Uterus (tissue), 4 donors: ENCODE measurements around the gene HOTAIR. TPM values are rescaled to one million over a fixed set of nuclear protein-coding genes. Genes with fewer than 3 reads are reported as not detected.

Experiments
- DNase-seq, 2 donors: peaks; one replicate each; pipeline ENCODE4 v3.0.0-alpha.2; 2019 to 2020
- H3K27ac ChIP-seq, 2 donors: fragments of 200-600 bp; sonication (generic); 1 replicate in 1 of 2; 2 replicates in 1 of 2; pipeline ENCODE4 v1.5.1; 2016 to 2018
- H3K27me3 ChIP-seq, 2 donors: fragments of 200-600 bp; sonication (generic); one replicate each; pipeline ENCODE4 v1.5.1; 2018 to 2019; ENCODE audit warnings: control low read depth in 1 of 2
- H3K36me3 ChIP-seq, 2 donors: fragments of 200-600 bp; sonication (generic); one replicate each; pipeline ENCODE4 v1.5.1; 2019; ENCODE audit warnings: control low read depth in 1 of 2
- H3K4me1 ChIP-seq, 2 donors: fragments of 200-600 bp; sonication (generic); one replicate each; pipeline ENCODE4 v1.5.1; 2018 to 2019; ENCODE audit warnings: control low read depth in 1 of 2
- H3K4me3 ChIP-seq, 2 donors: fragments of 200-600 bp; sonication (generic); 1 replicate in 1 of 2; 2 replicates in 1 of 2; pipeline ENCODE4 v1.5.1; 2018 to 2019; ENCODE audit warnings: mild to moderate bottlenecking in 1 of 2
- H3K9me3 ChIP-seq, 2 donors: fragments of 200-600 bp; sonication (generic); one replicate each; pipeline ENCODE4 v1.5.1; 2019; ENCODE audit warnings: control low read depth in 1 of 2
- CTCF ChIP-seq, 4 experiments: fragments of 200-600 bp in 2 of 4; fragments of 450-650 bp in 2 of 4; sonication (generic) in 2 of 4; IDR thresholded peaks; one replicate each; pipeline ENCODE4 v1.5.1; 2016 to 2019; ENCODE audit warnings: antibody characterized with exemption in 4 of 4, mild to moderate bottlenecking in 2 of 4, moderate library complexity in 1 of 4
- POLR2A ChIP-seq, 2 donors: fragments of 450-650 bp; IDR thresholded peaks; one replicate each; pipeline ENCODE4 v1.6.1; 2016; ENCODE audit warnings: antibody characterized with exemption in 2 of 2, mild to moderate bottlenecking in 1 of 2, moderate library complexity in 1 of 2
- intact Hi-C: fragments of 100-400 bp; cut with DNase I; formaldehyde crosslinking; loops from one replicate; pipeline ENCODE4 v1.15.1; 2023; ENCODE audit warnings: low total_unique reads
- total RNA-seq, 4 donors: library from RNA; depleted of rRNA in 3 of 4; stranded (reverse); fragments of >200 nt in 3 of 4; gene quantifications; one replicate each; pipeline versions ENCODE4 v1.1.0 to v1.2.4, GENCODE V29; 2014 to 2023
- donor health status: DM: yes; HTN: yes; CAD: no.

The HOTAIR gene
- total RNA-seq, 4 donors from 2014 or later: 1.2 to 4.1 (median 2.1) TPM; not detected in 1

- H3K4me3 ChIP-seq: peak overlapping the region in 1 of 2 donors; percentile 14
- TF ChIP-seq POLR2A (IDR thresholded peaks at IDR 0.05) (no peak), CTCF (IDR thresholded peaks at IDR 0.05) (peak; percentile 91 to 96 (median 94))
- H3K27ac ChIP-seq: no peak overlapping the region
- peak; percentile 87 to 92 for DNase-seq
- peaks cover 9 to 33% of the 10 kb centered on the region in 2 donors for H3K27me3 ChIP-seq
- intact Hi-C loops: loop anchor here (5.0 kb wide), 1 partner anchor 186 kb away; no protein-coding TSS in a partner anchor
- H3K36me3 ChIP-seq: no peaks in the 10 kb centered on the region
- no peaks in the 10 kb centered on the region for H3K9me3 ChIP-seq
- H3K4me1 ChIP-seq: no peaks in the 10 kb centered on the region
These were observed 31.3 kb upstream of the HOTAIR start for GRCh38 chr12:54005853-54006558.

GRCh38 chr12:54005531-54005852 is 30.7 kb upstream of the HOTAIR start:
- intact Hi-C loops: loop anchor here (5.0 kb wide), 1 partner anchor 187 kb away; no protein-coding TSS in a partner anchor
- H3K9me3 ChIP-seq: no peaks in the 10 kb centered on the region
- H3K4me1 ChIP-seq: peaks cover 0 to under 1% of the 10 kb centered on the region in 2 donors
- TF ChIP-seq POLR2A (IDR thresholded peaks at IDR 0.05) (no peak), CTCF (IDR thresholded peaks at IDR 0.05) (no peak)
- no peak overlapping the region for H3K27ac ChIP-seq
- peaks cover 12 to 33% of the 10 kb centered on the region in 2 donors for H3K27me3 ChIP-seq
- H3K4me3 ChIP-seq: no peak overlapping the region
- no peaks in the 10 kb centered on the region for H3K36me3 ChIP-seq
- DNase-seq: no peak

DNA sequence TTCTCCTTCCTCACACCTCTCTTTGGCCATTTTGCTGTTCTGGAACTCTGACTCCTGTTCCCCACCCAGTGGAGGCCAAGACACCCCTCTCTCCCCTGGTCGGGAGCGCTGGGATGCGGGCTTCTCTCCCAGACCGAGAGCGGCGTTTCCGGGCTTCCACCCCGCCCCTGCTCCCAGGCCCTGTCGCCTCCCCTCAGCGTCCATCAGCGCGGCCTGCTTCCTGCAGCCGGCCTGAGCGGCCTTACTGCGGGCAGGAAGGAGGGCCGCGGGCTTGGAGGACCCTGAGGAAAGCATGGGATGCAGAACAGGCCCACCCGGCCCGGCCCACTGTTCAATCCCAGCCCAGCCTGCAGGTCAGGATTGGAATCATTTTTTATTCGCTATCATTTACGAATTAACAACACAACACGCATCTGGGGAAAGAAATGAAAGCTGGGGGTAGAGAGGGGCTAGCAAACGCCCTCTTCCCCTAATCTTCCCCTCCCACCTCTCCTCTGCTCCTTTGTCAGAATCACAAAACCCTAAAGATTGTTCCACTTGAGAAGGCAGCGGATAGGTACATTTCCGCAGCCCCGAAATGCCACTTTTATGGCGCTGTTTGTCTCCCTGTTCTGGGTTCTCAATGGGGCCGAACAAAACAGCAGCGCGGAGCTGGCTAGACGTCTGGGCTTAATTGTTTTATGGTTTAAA is 30.2 kb upstream of the HOTAIR start:
- TF ChIP-seq POLR2A (IDR thresholded peaks at IDR 0.05) (no peak), CTCF (IDR thresholded peaks at IDR 0.05) (no peak)
- Histone ChIP-seq H3K36me3 (no peaks in the 10 kb centered on the region), H3K4me1 (peaks cover 0 to 5% of the 10 kb centered on the region in 2 donors), H3K9me3 (no peaks in the 10 kb centered on the region), H3K27me3 (peaks cover 17 to 36% of the 10 kb centered on the region in 2 donors), H3K27ac (no peak overlapping the region), H3K4me3 (no peak overlapping the region)
- DNase-seq: no peak
- intact Hi-C loops: loop anchor here (5.0 kb wide), 1 partner anchor 187 kb away; no protein-coding TSS in a partner anchor

DNA sequence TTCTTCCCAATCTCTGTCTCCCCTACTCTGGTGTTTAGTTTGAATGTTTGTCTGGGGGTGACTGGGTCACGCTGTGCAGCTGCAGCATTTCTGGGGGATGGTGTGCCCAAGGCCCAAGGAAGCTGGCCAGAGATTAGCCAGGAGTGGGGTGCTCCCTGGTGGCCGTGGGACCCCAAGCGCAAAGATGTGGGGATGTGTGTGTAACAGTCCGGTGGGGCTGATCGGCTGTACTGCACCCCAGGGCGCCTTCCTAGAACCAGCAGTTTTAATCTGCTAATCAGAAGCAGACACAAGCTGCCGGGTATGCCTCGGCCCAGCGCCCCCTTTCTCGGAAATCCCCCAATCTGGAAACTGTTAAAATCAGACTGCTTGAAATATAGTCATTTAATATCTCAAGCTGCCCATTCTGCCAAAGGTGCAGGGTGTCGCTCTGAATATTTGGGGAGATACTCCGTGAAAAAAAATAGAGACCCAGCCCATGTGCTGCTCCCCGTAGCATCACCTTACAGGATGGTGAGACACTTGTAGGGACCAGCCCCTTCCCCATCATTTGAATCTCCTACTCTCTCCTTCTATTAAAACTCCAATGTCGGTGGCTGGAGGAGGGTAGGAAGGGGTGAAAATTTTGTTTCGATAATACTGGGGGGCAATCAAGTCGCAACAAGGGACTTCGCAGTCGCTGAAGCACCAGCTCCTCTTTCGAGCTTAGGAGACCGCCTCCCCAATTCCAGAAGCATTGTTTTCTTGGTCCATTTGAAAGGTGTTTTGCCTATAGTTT is 29.5 kb upstream of the HOTAIR start:
- TF ChIP-seq CTCF (IDR thresholded peaks at IDR 0.05) (peak in 1 of 4 experiments; percentile 15), POLR2A (IDR thresholded peaks at IDR 0.05) (no peak)
- no peak for DNase-seq
- Histone ChIP-seq H3K27ac (no peak overlapping the region), H3K36me3 (no peaks in the 10 kb centered on the region), H3K27me3 (peaks cover 23 to 35% of the 10 kb centered on the region in 2 donors), H3K4me3 (no peak overlapping the region), H3K9me3 (no peaks in the 10 kb centered on the region), H3K4me1 (peaks cover 0 to 5% of the 10 kb centered on the region in 2 donors)
- intact Hi-C loops: no loop called here
